ENCODE data around the gene RET.

The RET gene

DNA sequence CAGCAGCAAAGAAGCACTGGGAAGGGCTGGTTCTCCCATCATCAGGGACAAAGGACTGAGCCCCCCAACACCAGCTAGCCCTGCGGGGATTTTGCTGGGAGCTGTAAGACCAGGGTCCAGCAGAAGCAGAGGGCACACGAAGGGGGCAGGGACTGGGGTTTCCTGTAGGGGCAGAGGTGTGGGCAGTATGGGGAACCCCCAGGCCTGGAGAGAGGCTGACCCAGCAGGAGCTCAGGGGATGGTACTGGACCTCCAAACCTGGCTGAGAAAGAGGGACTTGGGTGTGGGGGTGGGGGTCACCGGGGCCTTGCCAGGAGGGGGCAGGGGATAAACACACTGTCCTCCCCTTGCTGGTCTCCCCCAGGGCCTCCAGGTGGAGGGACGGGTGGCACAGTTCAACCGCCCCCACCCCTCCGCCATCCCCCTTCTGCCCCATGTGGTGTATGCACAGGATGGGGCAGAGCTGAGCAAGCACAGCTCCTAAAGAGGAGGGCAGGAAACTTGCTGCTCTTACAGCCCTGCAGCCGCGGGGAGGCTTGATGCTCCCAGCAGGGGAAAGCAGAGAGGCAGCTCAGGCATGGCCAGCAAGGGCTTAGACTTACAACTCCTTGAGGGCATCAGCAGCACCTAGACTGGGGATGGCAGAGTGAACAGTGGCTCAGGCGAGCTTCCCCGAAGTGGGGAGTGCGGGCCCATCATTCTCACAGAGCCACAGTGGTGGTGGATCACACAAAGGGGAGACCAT is 12.4 kb upstream of the RET start:
- DNase-seq, result no peak

DNA sequence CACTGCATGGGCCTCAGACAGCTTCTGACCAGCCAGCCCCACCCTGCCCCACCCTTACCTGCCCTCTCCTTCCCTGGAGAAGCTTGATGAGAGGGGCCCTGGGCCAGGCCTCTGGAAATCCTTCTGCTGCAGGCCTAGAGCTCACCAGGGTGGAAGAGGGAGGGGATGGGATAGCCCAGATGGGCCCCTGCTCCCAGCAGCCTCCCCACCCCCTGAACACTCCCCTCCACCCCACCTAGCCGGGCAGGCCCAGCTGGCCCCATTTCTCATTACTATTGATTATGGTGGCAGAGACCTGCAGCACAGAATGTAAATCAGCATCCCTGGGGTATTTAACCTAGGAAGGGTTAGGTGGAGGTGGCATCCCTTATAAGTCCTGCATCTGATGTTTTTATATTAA is 11.6 kb upstream of the RET start:
- no peak for DNase-seq

DNA sequence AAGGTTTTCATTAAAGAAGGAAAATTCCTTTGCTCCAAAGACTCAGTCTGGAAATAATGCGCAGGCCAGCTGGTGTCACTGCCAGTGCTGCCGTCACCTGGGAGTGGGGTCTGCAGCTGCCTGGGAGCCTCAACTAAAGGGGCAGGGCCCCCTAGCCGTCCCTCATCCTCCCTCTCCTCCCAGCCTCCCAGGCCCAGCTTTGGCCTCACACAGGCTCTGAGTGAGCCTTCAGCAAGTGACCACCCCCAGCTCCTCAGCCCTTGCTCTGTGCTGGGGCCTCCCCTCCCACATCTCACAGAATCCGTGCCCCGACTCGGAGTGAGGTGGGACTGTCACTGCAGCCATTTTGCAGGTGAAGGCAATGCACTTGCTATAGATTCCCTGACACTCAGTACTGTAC is 11.1 kb upstream of the RET start:
- DNase-seq, result no peak

DNA sequence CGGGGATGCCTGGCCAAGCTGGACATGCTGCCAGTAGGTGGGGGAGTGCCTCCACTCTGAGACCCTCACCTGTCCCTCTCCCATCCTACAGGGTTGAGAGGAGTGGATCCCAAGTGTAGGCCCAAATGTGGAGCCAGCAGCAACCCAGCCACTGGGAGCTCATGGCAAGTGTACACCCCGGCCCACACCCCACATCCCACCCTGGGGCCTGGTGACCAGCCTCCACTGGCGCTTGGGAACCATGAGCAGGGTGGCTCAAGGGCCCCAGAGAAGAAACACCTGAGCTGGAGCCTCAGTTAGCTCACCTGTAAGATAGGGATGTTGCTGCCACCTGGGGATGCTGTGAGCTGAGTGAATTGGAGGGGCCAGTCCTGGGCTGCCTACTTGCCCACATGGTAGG is 10.4 kb upstream of the RET start:
- no peak for DNase-seq

DNA sequence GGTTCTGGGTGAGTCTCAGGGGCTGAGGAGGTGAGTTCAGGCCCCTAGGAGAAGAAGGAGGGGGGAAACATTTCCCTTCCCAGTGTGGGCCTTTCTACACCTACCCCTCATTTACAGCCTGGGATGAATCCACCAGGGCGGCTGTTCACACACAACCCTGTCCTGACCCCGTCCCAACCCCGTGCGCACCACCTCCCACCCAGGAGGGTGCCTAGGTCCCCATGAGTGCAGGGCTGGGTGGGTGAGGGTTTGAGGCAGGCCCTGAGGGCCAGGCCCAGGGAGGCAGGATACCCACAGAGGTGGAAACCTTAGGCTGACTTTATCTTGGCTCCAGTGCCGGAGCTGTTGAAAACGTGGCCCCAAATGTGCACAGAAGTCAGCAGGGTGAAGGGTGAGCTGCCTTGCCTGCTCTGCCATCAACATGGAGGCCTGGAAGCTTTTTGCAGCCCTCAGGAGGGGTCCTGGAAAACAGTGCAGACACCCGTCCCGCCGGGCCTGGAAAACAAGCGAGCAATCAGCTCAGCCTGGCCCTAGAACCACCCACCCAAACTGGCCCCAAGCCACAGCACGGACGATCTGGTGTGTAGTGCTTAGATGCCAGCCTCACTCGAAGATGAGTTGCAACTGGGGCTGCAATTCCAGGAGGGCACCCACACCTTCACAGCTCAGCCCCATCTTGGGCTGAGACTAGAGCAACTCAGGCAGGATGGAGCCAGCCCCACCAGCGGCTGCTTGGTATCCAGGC is 9.3 kb upstream of the RET start:
- DNase-seq, result no peak

DNA sequence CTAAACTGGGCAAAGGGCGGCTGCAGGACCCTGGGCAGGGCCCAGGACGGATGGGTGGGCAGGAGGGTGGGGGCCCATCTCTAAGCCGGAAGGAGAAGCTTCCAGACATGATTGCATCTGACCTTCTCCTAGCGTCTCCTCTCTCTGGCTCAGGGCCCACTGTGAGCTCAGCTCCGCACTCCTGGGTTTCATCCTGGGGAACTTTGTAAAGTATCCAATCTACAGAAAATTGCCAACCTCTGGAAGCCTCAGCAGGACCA is 8.8 kb upstream of the RET start:
- DNase-seq, result no peak

DNA sequence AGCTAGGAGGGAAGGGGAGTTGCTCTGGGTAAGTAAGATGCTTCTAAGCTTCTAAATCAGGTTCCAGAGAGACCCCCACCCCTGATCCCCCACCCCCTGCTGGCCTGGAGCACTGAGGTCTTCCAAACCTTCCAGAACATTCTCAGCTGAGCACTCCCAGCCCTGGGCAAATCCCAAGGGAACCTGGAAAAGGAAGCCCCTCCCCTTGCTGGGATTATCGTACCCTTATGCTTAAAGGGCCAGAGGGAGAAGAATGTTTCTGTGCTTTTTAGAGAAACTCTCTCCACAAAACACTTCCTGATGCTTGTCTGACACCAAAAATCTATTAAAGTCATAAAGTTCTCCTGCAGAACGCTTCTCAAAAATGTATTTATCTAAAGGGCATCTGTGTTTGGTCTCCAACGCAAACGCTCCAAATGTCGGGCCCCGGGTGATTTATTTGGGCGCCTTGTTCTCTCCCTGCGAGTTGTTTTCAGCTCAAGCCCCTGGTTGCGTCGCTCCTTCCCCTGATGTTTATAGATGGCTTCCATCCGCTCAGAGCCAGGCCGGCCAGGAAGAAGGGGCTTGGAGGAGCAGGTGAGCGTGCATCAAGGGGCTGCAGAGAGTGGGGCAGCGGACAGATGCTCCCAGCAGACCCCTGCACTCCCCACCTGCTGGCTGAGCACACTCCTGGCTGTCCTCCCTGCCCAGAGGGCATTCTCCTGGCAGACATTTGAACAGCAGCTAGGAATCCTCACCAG is 8.2 kb upstream of the RET start:
- DNase-seq, result no peak

DNA sequence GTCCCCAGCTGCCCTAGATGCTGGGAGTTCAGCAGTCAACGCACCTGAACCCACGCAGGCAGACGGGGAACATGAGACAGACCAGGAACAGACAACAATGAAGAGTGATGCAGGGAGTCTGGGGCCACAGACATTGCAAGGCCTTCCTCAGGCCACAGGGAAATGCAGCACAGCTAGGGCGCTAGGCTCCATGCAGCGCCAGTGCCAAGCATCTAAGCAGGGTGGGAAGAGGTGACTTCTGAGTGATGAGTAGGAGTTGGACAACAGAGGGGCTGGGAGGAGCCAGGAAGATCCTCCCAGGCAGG is 7.7 kb upstream of the RET start:
- no peak for DNase-seq

DNA sequence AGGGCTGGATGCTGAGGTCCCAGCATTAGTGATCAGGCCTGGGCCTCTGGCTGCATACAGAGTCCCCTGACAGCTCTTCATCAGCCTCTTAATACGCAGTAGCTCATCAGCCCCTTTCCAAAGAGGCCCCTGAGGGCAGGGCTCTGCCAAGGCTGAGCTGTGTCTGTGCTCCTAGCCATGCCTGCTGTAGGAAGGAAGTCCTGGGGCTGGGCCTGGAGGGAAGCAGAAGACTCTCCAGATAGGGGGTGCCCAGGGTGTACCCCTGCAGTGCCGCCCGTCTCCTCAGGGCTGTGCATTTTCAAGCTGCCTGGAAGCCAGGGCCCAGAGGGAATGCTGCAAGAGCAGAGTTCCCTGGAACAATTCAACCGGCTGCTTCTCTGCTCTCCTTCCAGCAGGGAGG is 7.3 kb upstream of the RET start:
- DNase-seq, result no peak

DNA sequence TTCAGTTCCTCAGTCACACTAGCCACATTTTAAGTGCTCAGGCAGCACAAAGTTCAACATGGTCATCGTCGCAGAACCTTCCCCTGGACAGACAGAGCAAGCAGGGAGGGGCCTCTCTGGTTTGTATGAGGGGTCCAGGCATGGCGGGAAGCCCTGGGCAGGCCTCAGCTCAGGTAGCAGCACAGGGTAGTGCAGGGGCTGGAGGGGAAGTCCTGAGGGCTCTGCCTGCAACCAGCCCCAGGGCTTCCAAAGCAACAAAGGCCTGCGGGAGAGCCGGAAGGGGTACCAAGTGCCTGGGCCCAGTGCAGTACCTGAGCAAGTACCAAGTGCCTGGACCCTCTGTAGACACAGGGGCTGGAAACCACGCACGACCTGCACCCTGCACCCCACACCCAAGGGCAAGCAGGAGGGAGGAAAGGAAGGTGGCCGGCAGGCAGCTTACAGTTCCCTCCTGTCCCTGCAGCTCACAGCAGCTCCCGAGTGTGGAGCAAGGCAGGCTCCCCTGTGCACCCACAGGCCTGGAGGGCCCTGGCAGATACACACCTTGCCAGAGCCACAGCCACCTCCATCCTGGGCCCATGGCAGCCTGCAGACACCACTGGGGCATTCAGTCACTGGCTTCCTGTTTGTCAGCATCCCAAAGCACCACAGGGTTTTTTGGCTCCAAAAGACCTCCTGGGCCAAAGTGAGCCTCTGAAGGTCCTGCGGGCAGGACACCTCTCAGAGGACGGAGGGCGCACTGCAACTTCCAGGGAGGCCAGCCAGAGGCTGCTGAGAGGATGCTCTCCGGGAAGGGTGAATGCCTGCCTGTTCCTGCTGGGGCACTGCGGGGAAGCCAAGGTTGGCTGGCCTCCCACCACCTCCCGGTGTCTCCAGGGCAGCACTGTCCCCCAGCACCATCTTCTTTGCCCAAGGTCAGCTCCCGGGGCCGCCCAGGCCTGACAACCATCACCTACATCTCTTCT is 6.5 kb upstream of the RET start:
- no peak for DNase-seq

DNA sequence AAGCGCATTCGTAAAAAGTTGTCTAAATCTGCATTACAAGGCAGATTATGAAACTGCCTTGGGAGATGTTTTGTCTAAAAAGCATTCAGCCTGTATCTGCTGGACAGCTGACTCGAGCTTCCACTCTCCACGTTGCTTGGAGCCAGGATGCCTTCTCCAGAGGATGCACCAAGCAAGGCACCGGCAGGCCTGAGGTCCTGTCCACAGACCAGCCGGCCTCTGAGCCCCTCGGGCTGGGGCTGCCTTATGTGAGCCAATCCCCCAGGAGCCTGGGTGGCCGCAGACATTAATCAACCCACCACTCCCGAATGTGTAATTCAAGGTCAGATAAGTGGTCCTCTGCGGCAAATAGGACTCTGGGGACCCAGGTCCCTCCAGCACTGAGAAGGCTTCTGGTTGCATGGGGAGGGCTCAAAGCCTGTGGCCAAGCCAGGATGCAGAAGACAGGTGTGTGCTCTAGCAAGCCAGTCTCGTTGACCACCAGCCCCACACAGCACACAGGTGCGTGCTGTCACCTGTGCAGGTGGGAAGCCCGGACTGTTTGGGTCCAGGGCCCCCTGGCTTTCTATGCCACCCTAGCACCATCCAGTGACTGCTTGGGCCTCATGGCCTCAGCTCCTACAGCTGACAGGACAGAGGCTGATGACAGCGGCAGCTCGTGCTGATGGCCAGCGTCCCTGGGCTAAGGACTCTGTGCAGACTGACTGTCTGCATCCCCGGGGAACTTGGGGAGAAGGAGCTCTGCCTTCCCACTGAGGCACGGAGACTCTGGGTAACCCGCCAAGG is 4.8 kb upstream of the RET start:
- DNase-seq, result no peak

DNA sequence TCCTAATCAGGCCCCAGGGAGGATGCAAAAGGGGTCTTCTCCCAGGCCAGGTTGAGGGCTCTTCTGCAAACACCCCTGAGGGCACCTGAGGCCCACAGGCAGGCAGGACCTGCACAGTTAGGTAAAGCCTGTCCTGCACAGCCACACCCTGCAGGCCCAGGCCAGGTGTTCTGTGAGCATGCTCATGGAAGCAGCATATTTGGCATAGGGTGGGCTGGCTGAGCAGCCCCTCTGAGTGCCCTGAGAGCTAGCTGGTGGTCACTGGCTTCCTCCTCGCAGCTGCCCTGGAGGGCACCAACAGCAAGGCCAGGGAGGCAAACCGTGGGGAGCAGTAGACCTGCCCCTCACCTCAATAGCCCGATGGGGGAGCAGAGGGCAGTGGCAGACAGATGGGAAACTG is 3.7 kb upstream of the RET start:
- DNase-seq, result no peak

DNA sequence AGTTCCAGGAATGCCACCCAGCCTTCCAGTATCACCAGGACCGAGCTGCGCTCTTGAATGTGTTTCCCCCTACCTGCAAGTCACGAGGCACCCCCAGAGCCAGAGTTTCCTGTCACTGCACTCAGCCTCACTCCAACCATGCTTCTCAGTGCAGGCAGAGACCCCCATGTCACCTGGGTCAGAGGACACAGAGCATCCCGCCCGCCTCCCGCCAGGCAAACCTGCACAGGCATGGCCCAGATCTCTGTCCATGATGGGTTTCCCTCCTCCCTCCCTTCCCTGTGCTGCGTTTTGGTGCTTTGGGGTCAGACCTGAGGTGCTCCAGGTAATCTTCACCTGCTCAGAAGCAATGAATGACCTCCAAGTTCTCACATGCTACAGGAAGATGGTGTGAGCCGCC is 3.1 kb upstream of the RET start:
- no peak for DNase-seq

DNA sequence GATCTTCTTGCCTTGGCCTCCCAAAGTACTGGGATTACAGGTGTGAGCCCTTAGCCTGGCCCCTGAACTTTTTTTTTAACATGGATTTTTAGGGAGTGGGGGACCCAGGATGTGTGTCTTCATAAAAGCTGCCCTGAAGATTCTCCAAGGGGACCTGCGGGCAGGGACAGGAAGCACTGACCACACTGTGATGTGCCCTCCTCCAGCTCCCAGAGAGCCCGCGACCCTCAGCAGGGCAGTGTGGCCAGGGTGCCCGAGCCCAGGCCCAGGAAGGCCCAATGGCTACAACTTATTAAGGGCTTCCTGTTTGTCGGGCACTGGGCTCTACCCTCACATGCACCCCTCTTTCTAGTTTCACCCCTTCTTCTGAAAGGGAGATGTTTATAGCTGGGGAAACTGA is 2.5 kb upstream of the RET start:
- no peak for DNase-seq

DNA sequence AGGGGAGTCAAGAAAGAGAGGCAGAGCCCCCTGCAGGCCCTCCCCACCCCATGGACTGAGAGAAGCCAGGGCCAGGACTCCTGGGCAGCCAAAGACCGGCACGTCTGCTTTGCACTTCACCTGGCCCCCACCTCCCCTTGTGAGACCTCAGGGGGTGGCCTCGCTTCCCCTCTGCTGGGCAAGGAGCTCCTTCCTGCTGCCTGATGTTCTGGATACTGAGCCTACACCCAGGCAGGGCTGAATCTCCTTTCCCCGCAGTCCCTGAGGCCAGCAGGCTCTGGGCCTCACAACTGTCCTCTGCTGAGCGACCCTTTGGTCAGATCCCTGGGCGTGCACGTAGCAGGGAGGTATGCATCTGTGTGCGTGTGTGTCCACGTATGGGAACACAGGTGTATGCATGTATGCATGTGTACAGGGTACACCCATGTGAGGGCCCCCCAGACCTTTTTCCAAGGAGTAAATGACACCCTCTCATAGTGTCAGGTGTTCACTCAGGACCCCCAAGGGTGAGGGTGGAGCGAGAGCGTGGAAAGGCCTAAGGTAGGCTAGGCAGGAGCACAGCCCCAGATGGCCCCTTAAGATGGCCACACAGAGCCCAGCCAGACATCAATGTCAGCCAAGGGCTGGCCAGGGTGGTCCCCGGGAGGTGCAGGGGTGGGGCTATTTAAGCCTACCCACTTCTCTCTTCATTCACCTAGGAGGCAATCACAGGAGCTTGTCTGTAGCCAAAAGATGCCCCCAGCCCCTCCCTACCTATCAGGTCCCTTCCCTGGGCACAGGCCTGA is 1.9 kb upstream of the RET start:
- DNase-seq, result no peak

DNA sequence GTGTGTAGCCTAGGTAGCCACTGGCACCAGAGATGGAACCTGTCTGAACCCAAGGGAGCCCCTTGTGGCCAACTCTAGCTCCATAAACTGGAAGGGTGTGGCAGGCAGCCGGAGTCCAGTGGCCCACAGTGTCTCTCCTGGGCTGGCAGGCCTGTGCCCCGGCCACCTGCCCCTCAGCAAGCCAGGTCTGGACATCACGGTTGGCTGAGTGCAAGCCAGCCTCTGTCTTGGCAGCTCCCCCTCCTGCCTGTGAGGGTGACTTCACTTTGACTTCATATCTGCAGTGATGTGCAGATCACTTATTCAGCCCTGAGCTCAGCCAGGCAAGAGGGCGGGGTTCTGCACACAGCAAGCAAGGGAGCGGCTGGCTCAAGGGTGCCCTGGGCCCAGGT is 1.3 kb upstream of the RET start:
- no peak for DNase-seq

DNA sequence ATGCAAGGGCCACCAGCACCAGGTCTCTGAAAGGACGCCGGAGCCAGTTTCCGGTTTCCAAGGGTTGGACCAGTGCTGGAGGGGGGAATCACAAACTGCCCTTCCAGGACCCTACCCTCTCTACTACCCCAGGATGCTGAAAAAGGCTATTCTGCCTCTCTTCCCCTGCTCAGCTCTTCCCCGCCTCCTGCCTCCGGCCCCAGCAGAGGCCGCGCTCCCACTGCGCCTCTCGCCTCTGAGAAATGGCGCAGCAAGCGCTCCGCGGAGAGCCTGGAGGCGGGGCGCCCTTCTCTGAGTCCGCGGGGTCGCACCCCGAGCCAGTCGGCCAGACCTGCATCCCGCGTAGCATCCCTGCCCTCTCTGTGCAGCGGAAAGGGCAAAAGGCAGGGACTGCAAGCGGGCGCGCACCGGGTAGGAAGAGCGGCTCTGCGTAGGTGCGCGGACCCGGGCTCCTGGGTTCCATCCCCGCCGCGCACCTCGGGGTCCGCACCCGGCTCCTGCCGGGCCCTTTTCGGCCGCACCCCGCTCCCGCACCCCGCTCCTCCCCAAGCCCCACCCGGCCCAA is 476 bp upstream of the RET start:
- DNase-seq, result no peak

DNA sequence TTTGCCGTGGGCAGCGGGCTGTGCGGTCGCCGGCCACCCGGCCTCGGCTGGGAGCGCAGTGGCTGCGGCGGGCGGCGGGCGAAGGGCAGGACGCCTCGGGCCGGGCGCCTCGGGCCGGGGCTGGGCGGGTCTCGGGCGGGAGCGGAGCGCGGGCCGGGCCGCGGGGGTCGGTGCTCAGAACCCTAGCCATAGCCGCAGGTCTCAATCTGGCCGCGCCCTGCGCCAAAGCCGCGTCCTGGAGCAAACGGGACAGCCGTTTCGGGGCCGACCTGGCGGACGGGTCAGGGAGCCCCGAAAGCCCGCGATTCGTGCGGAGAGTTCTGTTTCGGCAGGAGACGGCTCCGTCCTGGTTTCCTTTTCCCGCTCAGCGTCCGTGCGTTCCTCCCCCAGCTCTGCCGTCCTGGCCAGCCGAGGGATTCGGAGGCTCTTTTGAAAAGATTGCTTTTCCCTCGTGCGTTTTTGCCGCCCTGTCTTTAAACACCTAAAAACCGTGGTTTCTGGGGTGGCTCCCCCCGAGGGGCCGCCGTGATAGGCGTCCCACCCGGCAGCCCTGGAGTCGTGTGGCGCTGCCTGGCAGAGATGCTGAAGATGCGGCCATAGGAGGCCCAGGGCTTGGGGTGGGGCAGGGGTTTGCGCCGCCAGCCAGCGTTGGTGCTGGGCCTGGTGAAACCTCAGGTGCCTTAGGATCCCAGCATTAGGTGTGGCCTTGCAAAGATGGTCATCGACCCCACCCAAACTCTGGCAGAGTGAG is 727 bp downstream of the RET start:
- no peak for DNase-seq

DNA sequence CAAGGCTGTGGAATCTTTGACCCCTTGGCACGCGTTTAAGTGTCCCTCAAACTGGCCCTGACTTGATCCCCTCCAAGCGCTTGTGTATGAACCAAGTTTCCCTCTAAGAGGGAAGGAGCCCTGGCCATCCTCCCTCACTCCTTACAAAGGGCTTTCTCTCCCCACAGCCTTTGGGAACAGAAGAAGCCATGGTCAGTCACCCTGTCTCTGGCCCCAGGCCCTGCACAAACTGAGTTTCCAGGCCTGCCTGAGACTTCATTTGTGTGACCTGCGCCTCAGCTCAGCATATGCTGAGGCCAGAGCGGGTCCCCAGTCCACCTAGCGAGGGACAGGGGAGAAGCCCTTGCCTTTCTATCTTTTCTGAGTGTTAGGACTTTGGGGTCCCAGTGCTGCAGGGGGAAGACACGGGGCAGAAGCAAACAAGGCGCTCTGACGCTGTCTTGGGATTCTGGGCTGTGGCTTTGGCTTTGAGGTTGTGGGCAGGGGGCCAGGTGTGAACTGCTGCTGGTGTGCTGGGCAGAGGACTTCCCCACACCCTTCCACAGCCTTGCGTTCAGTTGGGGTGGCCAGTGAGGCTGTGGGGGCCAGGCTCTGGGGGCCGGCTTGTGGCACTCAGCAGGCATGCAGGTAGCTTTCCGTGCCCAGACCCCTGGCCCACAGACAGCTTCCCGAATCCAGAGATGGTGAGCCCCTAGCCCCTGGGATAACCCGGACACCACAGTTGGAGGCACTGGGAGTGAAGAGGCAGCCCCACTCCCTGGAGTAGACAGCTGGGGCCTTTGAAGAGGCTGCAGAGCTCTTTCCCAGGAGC is 1.5 kb downstream of the RET start:
- DNase-seq, result no peak

DNA sequence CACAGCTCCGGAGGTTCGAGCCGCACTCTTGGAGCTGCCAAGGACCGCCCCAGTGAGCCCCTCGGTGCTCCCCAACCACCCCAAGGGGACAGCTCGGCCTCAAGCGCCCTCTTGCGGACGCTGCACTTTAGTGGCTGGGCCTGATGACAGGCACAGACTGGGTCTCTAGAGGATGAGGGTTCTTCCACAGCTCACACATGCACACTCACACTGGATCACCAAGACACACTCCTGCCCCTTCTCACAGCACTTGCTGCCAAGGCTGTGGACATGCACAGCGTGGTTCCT is 2.1 kb downstream of the RET start:
- DNase-seq, result no peak
